Erythroblast (primary cell): Measurements from ENCODE around the gene RAD51B.

Experiments used
- GATA1 ChIP-seq: IDR thresholded peaks from 2 replicates; pipeline ENCODE4 v1.6.1; 2011; ENCODE audit warnings: low read depth, mild to moderate bottlenecking, control low read depth, low read length, moderate library complexity
- POLR2A ChIP-seq: IDR thresholded peaks from 2 replicates; pipeline ENCODE4 v1.6.1; 2011; ENCODE audit warnings: mild to moderate bottlenecking, low read length

DNA sequence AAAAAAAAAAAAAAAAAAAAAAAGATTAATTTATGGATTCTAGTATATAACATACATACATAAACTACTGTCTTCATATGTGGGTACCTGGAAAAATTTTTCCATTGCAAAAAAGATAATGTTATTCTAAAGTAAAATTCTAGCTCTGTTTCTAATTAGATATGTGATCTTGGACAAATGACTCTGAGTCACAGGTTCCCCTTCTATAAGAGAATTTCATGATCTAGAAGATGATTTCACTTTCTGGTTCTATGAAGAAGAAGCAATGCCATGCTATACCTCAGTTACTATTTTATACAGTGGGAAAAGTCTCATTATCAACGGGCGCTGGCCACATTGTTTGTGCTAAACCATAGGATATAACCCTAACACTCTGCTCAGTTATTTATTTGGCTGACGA, 622.0 kb downstream of the RAD51B start:
- TF ChIP-seq POLR2A (no peak), GATA1 (no peak)
